Mesodermal cell (in vitro differentiated cells): Measurements from ENCODE around the gene AP3B1.
"Not testable (repeated sequence)": the region's sequence is repeated elsewhere in the genome, so short reads cannot be mapped to it uniquely, and the experiment has no call there.

ENCODE experiments used
- H3K27ac ChIP-seq: 2 replicates; pipeline ENCODE4 v1.7.0; 2013; ENCODE audit warnings: mild to moderate bottlenecking, low read depth, low read length, moderate library complexity; ENCODE audit not compliant: severe bottlenecking
- H3K36me3 ChIP-seq: 2 replicates; pipeline ENCODE4 v1.7.1; 2013; ENCODE audit warnings: mild to moderate bottlenecking, low read length, moderate library complexity; ENCODE audit not compliant: control insufficient read depth, insufficient read depth
- H3K4me1 ChIP-seq: one replicate; pipeline ENCODE4 v1.7.1; 2013; ENCODE audit warnings: mild to moderate bottlenecking, low read length; ENCODE audit not compliant: insufficient read depth, control insufficient read depth, poor library complexity, severe bottlenecking
- H3K4me3 ChIP-seq: 2 replicates; pipeline ENCODE4 v1.7.0; 2013; ENCODE audit warnings: low read length, control low read depth, mild to moderate bottlenecking; ENCODE audit not compliant: insufficient read depth, poor library complexity, severe bottlenecking; ENCODE audit errors: extremely low read depth
- H3K9me3 ChIP-seq: 2 replicates; pipeline ENCODE4 v1.7.1; 2013; ENCODE audit warnings: mild to moderate bottlenecking, low read length, moderate library complexity; ENCODE audit not compliant: control insufficient read depth
- WGBS, 2 experiments: methylation state at CpG; one replicate each; pipeline ENCODE4 v1.1.5; 2013; ENCODE audit warnings: missing lambda C conversion rate in 2 of 2; ENCODE audit not compliant: insufficient coverage in 2 of 2; 5-methylcytosine and 5-hydroxymethylcytosine counted together

The AP3B1 gene

GRCh38 chr5:78070691-78071090 is 223.8 kb downstream of the AP3B1 start:
- H3K36me3 ChIP-seq, H3K27ac ChIP-seq, H3K4me3 ChIP-seq, H3K4me1 ChIP-seq, H3K9me3 ChIP-seq: not testable (repeated sequence)
- 75% methylated on average over 4 of the region's 4 CpGs; no CpG with 5 or more reads in 1 of the 2 experiments for WGBS, 2 experiments

DNA sequence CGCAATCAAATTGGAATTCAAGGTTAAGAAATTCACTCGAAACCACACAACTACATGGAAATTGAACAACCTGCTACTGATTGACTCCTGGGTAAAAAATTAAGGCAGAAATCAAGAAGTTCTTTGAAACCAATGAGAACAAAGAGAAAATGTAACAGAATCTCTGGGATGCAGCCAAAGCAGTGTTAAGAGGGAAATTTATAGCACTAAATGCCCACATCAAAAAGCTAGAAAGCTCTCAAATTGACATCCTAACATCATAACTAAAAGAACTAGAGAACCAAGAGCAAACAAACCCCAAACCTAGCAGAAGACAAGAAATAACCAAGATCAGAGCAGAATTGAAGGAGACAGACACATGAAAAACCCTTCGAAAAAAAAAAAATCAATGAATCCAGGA is 226.9 kb downstream of the AP3B1 start:
- not testable (repeated sequence) for H3K4me3 ChIP-seq, H3K4me1 ChIP-seq, H3K27ac ChIP-seq, H3K36me3 ChIP-seq, H3K9me3 ChIP-seq
- WGBS, 2 experiments: 100% methylated on average over 1 of the region's 3 CpGs; no CpG with 5 or more reads in 1 of the 2 experiments

DNA sequence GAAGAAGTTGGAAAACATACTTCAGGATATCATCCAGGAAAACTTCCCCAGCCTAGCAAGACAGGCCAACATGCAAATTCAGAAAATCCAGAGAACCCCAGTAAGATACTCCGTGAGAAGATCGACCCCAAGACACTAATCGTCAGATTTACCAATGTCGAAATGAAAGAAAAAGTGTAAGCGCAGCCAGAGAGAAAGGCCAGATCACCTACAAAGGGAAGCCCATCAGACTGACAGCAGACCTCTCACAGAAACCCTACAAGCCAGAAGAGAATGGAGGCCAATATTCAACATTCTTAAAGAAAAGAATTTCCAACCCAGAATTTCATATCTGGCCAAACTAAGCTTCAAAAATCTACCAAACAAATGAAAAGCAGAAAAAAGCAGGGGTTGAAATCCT is 227.8 kb downstream of the AP3B1 start:
- H3K9me3 ChIP-seq, H3K36me3 ChIP-seq, H3K4me1 ChIP-seq, H3K27ac ChIP-seq, H3K4me3 ChIP-seq: not testable (repeated sequence)
- 92 to 100% methylated on average over 5 of the region's 5 CpGs for WGBS, 2 experiments

DNA sequence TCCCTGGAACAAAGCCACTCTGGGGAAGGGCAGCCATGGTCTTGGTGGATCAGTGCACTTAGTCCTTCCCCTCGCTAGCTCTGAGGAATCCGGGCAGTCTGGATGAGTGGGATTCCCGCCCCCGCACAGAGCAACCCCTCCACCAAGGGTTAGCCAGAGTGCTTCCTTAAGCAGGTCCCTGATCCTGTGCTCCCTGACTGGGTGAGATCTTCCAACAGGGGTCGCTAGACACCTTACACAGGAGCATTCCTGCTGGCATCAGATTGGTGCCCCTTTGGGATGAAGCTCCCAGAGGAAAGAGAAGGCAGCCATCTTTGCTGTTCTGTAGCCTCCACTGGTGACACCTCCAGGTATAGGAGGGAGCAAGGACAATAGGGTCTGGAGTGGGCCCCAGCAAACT is 228.8 kb downstream of the AP3B1 start:
- H3K36me3 ChIP-seq: no peaks in the 10 kb centered on the region
- WGBS, 2 experiments: 84 to 87% methylated on average over 4 to 5 of the region's 5 CpGs

DNA sequence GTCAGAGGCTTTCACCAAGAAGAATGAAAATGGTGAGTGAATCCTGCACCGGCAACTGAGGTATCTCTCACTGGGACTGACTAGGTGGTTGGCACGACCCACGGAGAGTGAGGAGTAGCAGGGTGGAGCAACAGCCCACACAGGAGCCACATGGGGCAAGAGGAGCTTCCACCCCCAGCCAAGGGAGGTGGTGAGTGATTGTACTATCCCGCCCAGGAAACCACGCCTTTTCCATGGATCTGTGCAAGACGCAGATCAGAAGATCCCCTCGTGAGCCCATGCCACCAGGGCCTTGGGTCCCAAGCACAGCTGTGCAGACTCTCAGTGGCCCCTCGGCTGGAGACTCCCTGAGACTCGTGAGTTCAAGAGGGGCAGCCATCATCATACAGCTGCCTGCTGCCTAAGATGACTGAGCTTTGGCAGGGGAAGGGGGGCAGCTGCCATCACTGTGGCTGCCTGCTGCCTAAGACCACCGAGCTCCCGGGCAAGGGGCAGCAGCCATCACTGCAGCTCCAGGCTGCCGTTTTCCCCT is 229.5 kb downstream of the AP3B1 start:
- Histone ChIP-seq H3K27ac (no peak overlapping the region), H3K4me3 (no peak overlapping the region), H3K9me3 (peaks cover 8% of the 10 kb centered on the region), H3K4me1 (no peaks in the 10 kb centered on the region), H3K36me3 (no peaks in the 10 kb centered on the region)
- WGBS, 2 experiments: 93 to 96% methylated on average over 10 to 12 of the region's 12 CpGs

More for the DNA sequence above, 228.8 kb downstream of the AP3B1 start:
- peaks cover 8% of the 10 kb centered on the region for H3K9me3 ChIP-seq
- no peaks in the 10 kb centered on the region for H3K4me1 ChIP-seq
- no peak overlapping the region for H3K27ac ChIP-seq
- no peak overlapping the region for H3K4me3 ChIP-seq

DNA sequence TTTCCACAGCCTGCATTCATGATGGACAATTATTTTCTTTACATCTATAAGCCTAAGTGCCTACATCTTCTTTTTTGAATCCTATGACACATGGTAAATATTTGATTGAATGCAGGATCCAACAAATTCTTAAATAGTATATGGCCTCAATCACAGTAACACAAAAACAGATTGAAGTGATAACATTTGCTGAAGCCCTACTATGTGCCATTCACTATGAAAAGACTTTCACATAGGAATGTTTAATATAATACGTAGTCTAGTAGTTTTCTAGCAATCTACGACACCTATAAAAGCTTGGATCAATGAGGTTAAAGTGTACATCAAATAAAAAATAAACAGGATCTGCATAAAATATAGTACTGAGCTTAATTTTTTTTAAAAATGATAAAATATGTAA is 231.0 kb downstream of the AP3B1 start:
- H3K4me1 ChIP-seq: no peaks in the 10 kb centered on the region
- H3K36me3 ChIP-seq: no peaks in the 10 kb centered on the region
- no CpG with 5 or more reads among the region's 2 CpGs for WGBS, 2 experiments
- no peak overlapping the region for H3K27ac ChIP-seq
- peaks cover 8% of the 10 kb centered on the region for H3K9me3 ChIP-seq
- no peak overlapping the region for H3K4me3 ChIP-seq

GRCh38 chr5:78062645-78063044 is 231.9 kb downstream of the AP3B1 start:
- H3K4me1 ChIP-seq: no peaks in the 10 kb centered on the region
- no peak overlapping the region for H3K27ac ChIP-seq
- H3K4me3 ChIP-seq: no peak overlapping the region
- H3K36me3 ChIP-seq: no peaks in the 10 kb centered on the region
- H3K9me3 ChIP-seq: peaks cover 3% of the 10 kb centered on the region
- WGBS, 2 experiments: 82 to 93% methylated on average over 2 to 3 of the region's 4 CpGs

DNA sequence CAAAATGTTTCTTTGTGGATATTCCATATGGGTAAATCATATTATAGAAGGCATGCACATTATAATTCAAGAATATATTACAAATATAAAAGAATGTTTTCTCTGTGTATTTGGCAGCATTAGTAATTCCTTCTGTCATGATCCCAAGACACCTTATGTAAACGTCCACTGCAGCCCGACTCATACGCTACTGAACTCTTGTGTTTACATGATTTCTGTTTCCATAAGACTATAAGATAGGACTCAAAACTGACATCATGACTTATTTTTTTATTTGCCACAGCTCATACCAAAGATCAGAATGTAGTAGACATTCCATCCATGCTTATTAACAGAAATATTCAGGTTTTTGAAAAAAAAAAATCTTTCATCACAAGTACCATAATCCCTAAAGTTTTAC is 234.1 kb downstream of the AP3B1 start:
- 88% methylated on average over 3 of the region's 3 CpGs; no CpG with 5 or more reads in 1 of the 2 experiments for WGBS, 2 experiments
- no peak overlapping the region for H3K4me3 ChIP-seq
- no peak overlapping the region for H3K27ac ChIP-seq
- H3K9me3 ChIP-seq: no peaks in the 10 kb centered on the region
- H3K4me1 ChIP-seq: no peaks in the 10 kb centered on the region
- no peaks in the 10 kb centered on the region for H3K36me3 ChIP-seq

DNA sequence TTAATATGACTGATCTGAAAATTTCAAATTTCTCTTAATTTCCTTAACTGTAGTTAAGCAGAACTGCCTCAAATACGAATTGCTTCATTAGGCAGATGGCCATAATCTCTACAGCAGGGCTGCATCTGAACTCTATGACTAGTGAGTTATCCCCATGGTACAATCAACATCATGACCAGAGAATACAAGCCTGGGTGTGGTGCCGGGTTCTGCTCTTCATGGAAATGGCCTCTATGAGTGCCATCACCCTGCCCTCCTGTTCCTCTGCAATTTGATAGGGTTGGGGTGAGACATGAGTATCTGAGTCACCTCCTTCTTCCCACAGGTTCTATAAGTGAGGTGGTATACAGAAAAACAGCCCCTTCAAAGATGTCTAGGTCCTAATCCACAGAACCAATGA is 235.9 kb downstream of the AP3B1 start:
- Histone ChIP-seq H3K36me3 (no peaks in the 10 kb centered on the region), H3K9me3 (no peaks in the 10 kb centered on the region), H3K4me3 (no peak overlapping the region), H3K27ac (no peak overlapping the region), H3K4me1 (no peaks in the 10 kb centered on the region)
- WGBS, 2 experiments: 100% methylated on average over 2 of the region's 2 CpGs

GRCh38 chr5:78056901-78057514 is 237.5 kb downstream of the AP3B1 start:
- H3K36me3 ChIP-seq: no peaks in the 10 kb centered on the region
- no peaks in the 10 kb centered on the region for H3K9me3 ChIP-seq
- H3K4me1 ChIP-seq: no peaks in the 10 kb centered on the region
- no peak overlapping the region for H3K4me3 ChIP-seq
- no peak overlapping the region for H3K27ac ChIP-seq
- 72 to 80% methylated on average over 4 to 6 of the region's 9 CpGs for WGBS, 2 experiments

- H3K36me3 ChIP-seq: no peaks in the 10 kb centered on the region
- no peak overlapping the region for H3K4me3 ChIP-seq
- H3K27ac ChIP-seq: no peak overlapping the region
- H3K9me3 ChIP-seq: no peaks in the 10 kb centered on the region
- whole genome bisulfite sequencing, 2 experiments: 100% methylated on average over 1 of the region's 1 CpG; no CpG with 5 or more reads in 1 of the 2 experiments
- no peaks in the 10 kb centered on the region for H3K4me1 ChIP-seq
Measured at GRCh38 chr5:78056053-78056452, 238.4 kb downstream of the AP3B1 start.
